Lung (tissue), 12 donors: ENCODE data around the gene CNTNAP4. TPM values are rescaled to one million over a fixed set of nuclear protein-coding genes. Genes with fewer than 3 reads are reported as not detected.

Experiments used
- ATAC-seq: fragments of 200-7000 bp; cut with Tn5 transposase; one replicate; pipeline ENCODE4 v1.9.1; 2020; ENCODE audit warnings: moderate number of reproducible peaks; ENCODE audit not compliant: insufficient read depth, low FRiP score
- DNase-seq, 3 donors: peaks; one replicate each; pipeline ENCODE4 v3.0.0-alpha.2; 2013 to 2017
- H3K27ac ChIP-seq, 2 donors: one replicate each; pipeline ENCODE4 v1.5.1; 2013; ENCODE audit warnings: mild to moderate bottlenecking in 2 of 2, moderate library complexity in 2 of 2, control low read depth in 1 of 2, inconsistent platforms in 1 of 2, low read depth in 1 of 2, low read length in 1 of 2
- H3K27me3 ChIP-seq, 3 donors: one replicate each; pipeline ENCODE4 v1.5.1; 2013; ENCODE audit warnings: low read length in 2 of 3; ENCODE audit not compliant: control insufficient read depth in 3 of 3, insufficient read depth in 3 of 3
- H3K36me3 ChIP-seq, 4 donors: one replicate each; pipeline ENCODE4 v1.5.1; 2013; ENCODE audit warnings: low read length in 4 of 4, mild to moderate bottlenecking in 1 of 4, moderate library complexity in 1 of 4; ENCODE audit not compliant: control insufficient read depth in 4 of 4, insufficient read depth in 4 of 4
- H3K4me1 ChIP-seq, 5 donors: one replicate each; pipeline ENCODE4 v1.5.1; 2013; ENCODE audit warnings: low read length in 5 of 5, mild to moderate bottlenecking in 2 of 5, moderate library complexity in 1 of 5; ENCODE audit not compliant: control insufficient read depth in 5 of 5, insufficient read depth in 5 of 5
- H3K4me3 ChIP-seq: one replicate; pipeline ENCODE4 v1.5.1; 2013; ENCODE audit warnings: mild to moderate bottlenecking, control low read depth, moderate library complexity
- H3K9ac ChIP-seq, 2 donors: one replicate each; pipeline ENCODE4 v1.5.1; 2013; ENCODE audit warnings: low read length in 2 of 2, control low read depth in 1 of 2; ENCODE audit not compliant: insufficient read depth in 1 of 2
- H3K9me3 ChIP-seq, 4 donors: one replicate each; pipeline ENCODE4 v1.5.1; 2013; ENCODE audit warnings: low read length in 3 of 4, mild to moderate bottlenecking in 1 of 4, moderate library complexity in 1 of 4; ENCODE audit not compliant: control insufficient read depth in 4 of 4, insufficient read depth in 3 of 4
- CTCF ChIP-seq: IDR thresholded peaks from 2 replicates; pipeline ENCODE4 v1.5.1; 2012; ENCODE audit warnings: mild to moderate bottlenecking; ENCODE audit errors: control extremely low read depth, extremely low read depth
- WGBS, 2 donors: extraction: QIAGEN DNeasy Blood & Tissue Kit; methylation state at CpG; one replicate each; pipeline ENCODE4 v1.1.7; 2013; 5-methylcytosine and 5-hydroxymethylcytosine counted together
- polyA plus RNA-seq, 2 donors: library from polyadenylated mRNA; stranded (reverse); fragments of 200-250 nt; gene quantifications; one replicate each; pipeline ENCODE4 v1.2.1, GENCODE V29; 2013
- total RNA-seq, 2 donors: library from RNA; depleted of rRNA in 1 of 2; stranded (reverse); fragments of >200 nt in 1 of 2; gene quantifications; one replicate each; pipeline ENCODE4 v1.2.1, GENCODE V29; 2014 to 2021
- donor health status: control.
- donor health status: control.
- donor health status: Bipolar disorder and iron deficiency.
- donor health status: healthy.
- donor health status: DM: yes; HTN: yes; CAD: no.

CNTNAP4 gene
- total and polyA plus RNA-seq, 4 donors, result 0.71 TPM; not detected in 3

- H3K4me1 ChIP-seq, result no peaks in the 10 kb centered on the region
- no peaks in the 10 kb centered on the region for H3K9me3 ChIP-seq
- TF ChIP-seq CTCF, result no peak
- H3K27me3 ChIP-seq, result no peaks in the 10 kb centered on the region
- DNase-seq, result no peak
- no peak overlapping the region for H3K4me3 ChIP-seq
- no peak overlapping the region for H3K27ac ChIP-seq
- H3K9ac ChIP-seq, result no peak overlapping the region
- H3K36me3 ChIP-seq, result no peaks in the 10 kb centered on the region
- no peak for ATAC-seq
Observed at GRCh38 chr16:76503091-76503490, 225.9 kb downstream of the CNTNAP4 start.

GRCh38 chr16:76511203-76511602, 234.0 kb downstream of the CNTNAP4 start:
- no peaks in the 10 kb centered on the region for H3K27me3 ChIP-seq
- no peaks in the 10 kb centered on the region for H3K36me3 ChIP-seq
- 77 to 86% methylated on average over 3 of the region's 3 CpGs for WGBS, 2 donors
- no peaks in the 10 kb centered on the region for H3K9me3 ChIP-seq
- H3K4me3 ChIP-seq, result no peak overlapping the region
- no peak overlapping the region for H3K27ac ChIP-seq
- H3K9ac ChIP-seq, result no peak overlapping the region
- ATAC-seq, result no peak
- no peak for TF ChIP-seq CTCF
- peak in 1 of 3 donors; percentile 27 for DNase-seq
- H3K4me1 ChIP-seq, result no peaks in the 10 kb centered on the region

GRCh38 chr16:76518781-76519180, 241.6 kb downstream of the CNTNAP4 start:
- Histone ChIP-seq H3K36me3 (no peaks in the 10 kb centered on the region), H3K27ac (no peak overlapping the region), H3K9me3 (no peaks in the 10 kb centered on the region), H3K9ac (no peak overlapping the region), H3K4me1 (peaks cover 0 to 9% (median 0%) of the 10 kb centered on the region in 5 donors), H3K27me3 (no peaks in the 10 kb centered on the region), H3K4me3 (no peak overlapping the region)
- ATAC-seq (no peak), DNase-seq (no peak)
- WGBS, 2 donors, result 60 to 69% methylated on average over 1 of the region's 1 CpG
- TF ChIP-seq CTCF, result no peak

GRCh38 chr16:76524356-76524755, 247.2 kb downstream of the CNTNAP4 start:
- no peaks in the 10 kb centered on the region for H3K36me3 ChIP-seq
- no peak overlapping the region for H3K27ac ChIP-seq
- no peaks in the 10 kb centered on the region for H3K27me3 ChIP-seq
- peaks cover 0 to 9% (median 0%) of the 10 kb centered on the region in 5 donors for H3K4me1 ChIP-seq
- TF ChIP-seq CTCF, result no peak
- no peak overlapping the region for H3K4me3 ChIP-seq
- ATAC-seq (no peak), DNase-seq (no peak)
- no peaks in the 10 kb centered on the region for H3K9me3 ChIP-seq
- WGBS, 2 donors, result 63 to 72% methylated on average over 2 of the region's 2 CpGs
- no peak overlapping the region for H3K9ac ChIP-seq
